ENCODE results near the gene ZNF488. TPM values are rescaled to one million over a fixed set of nuclear protein-coding genes. Genes with fewer than 3 reads are reported as not detected.

Gene ZNF488
- total and polyA plus RNA-seq, 8 donors: 0.43 to 15.1 (median 0.62) TPM; not detected in 2

DNA sequence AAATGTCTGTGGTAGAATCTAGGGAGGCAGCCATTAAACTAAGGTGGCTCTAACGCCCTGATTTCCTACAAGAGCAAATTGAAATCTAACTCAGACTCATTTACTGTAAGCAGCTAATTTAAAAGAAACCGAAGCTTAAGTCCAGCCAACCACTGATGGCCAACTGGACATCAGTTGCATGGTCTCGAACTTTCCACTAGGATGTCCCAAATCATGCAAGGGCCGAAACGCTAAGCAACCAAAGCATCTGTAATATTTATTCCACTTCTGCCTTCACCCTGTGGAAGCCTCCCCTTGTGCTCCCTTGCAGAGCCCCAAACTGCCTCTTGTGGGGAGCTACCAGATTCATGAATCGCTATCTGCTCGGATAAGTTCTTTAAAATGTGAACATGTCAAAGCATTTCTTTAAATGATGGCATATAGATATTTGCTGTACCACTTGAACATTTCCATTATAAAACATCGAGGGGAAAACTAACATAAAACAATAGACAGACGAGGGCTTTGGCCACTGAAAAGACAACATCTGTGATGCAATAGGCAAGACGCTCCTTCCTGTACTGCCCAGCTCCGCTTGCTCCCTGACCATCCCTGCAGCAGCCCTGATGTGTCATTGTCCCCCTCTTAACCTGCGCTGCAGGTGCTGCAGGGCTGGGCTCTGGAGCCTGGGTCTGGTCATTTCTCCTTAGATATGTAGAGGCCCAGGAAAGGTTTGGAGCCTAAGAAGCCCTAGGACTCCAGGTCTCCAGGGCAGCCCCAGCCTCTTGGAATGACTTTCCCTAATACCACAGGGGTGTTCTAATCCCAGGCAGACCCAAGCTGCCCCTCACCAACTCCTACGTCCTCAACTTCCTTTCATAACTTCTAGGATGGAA lies 38.9 kb downstream of the ZNF488 start:
- Histone ChIP-seq H3K36me3 (no peaks in the 10 kb centered on the region), H3K27ac (no peak overlapping the region), H3K27me3 (peaks cover 0 to 6% (median 0%) of the 10 kb centered on the region in 3 donors), H3K9me3 (no peaks in the 10 kb centered on the region), H3K4me1 (no peaks in the 10 kb centered on the region), H3K4me3 (no peak overlapping the region)
- intact Hi-C loops (cut with DNase I; ENCODE audit: low total_unique reads): no loop called here
- TF ChIP-seq EP300 (IDR thresholded peaks at IDR 0.05): no peak
- TF ChIP-seq POLR2A (IDR thresholded peaks at IDR 0.05): no peak
- TF ChIP-seq, protein P1, sequence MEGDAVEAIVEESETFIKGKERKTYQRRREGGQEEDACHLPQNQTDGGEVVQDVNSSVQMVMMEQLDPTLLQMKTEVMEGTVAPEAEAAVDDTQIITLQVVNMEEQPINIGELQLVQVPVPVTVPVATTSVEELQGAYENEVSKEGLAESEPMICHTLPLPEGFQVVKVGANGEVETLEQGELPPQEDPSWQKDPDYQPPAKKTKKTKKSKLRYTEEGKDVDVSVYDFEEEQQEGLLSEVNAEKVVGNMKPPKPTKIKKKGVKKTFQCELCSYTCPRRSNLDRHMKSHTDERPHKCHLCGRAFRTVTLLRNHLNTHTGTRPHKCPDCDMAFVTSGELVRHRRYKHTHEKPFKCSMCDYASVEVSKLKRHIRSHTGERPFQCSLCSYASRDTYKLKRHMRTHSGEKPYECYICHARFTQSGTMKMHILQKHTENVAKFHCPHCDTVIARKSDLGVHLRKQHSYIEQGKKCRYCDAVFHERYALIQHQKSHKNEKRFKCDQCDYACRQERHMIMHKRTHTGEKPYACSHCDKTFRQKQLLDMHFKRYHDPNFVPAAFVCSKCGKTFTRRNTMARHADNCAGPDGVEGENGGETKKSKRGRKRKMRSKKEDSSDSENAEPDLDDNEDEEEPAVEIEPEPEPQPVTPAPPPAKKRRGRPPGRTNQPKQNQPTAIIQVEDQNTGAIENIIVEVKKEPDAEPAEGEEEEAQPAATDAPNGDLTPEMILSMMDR (IDR thresholded peaks at IDR 0.05): no peak
- no peak for TF ChIP-seq POLR2AphosphoS5 (IDR thresholded peaks at IDR 0.05)
- WGBS, 5 donors: 84 to 91% (median 85%) methylated on average over 13 of the region's 13 CpGs
- DNase-seq: no peak

DNA sequence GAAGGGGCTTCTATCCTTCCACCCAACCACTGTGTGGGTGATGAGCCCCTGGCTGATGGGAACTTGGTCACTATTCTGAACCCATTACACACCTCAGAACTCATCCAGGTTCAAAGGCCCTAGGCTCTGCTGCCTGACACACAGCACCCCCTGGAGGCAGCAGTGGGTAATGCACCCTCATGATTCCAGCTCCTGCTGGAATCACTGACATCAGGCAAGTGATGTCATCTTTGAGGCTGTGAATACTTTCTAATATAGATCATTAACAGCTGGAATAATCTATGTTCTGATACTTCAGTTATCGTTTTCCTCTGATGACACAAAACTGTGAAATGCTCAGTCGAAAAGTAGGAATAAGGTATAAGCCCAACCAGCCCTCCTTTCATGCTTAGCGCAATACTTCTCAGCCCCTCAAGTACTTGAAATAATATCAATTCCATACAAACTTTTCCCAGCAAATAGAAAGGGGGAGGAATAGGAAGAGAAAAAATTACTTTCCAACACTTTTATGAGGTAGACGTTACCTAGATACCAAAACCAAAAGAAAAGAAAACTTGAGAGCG lies 43.4 kb downstream of the ZNF488 start:
- TF ChIP-seq EP300 (IDR thresholded peaks at IDR 0.05): no peak
- TF ChIP-seq POLR2AphosphoS5 (IDR thresholded peaks at IDR 0.05): no peak
- TF ChIP-seq, protein P1 (IDR thresholded peaks at IDR 0.05): peak in 5 of 7 experiments; percentile 28 to 93 (median 83)
- H3K4me1 ChIP-seq: peaks cover 0 to 8% (median 0%) of the 10 kb centered on the region in 4 donors
- no peaks in the 10 kb centered on the region for H3K36me3 ChIP-seq
- WGBS, 5 donors: 66 to 74% (median 66%) methylated on average over 5 of the region's 5 CpGs
- H3K9me3 ChIP-seq: no peaks in the 10 kb centered on the region
- no peak overlapping the region for H3K27ac ChIP-seq
- H3K4me3 ChIP-seq: no peak overlapping the region
- DNase-seq: peak; percentile 68 to 84
- intact Hi-C loops (cut with DNase I; ENCODE audit: low total_unique reads): no loop called here
- H3K27me3 ChIP-seq: peaks cover 0 to 13% (median 0%) of the 10 kb centered on the region in 3 donors

DNA sequence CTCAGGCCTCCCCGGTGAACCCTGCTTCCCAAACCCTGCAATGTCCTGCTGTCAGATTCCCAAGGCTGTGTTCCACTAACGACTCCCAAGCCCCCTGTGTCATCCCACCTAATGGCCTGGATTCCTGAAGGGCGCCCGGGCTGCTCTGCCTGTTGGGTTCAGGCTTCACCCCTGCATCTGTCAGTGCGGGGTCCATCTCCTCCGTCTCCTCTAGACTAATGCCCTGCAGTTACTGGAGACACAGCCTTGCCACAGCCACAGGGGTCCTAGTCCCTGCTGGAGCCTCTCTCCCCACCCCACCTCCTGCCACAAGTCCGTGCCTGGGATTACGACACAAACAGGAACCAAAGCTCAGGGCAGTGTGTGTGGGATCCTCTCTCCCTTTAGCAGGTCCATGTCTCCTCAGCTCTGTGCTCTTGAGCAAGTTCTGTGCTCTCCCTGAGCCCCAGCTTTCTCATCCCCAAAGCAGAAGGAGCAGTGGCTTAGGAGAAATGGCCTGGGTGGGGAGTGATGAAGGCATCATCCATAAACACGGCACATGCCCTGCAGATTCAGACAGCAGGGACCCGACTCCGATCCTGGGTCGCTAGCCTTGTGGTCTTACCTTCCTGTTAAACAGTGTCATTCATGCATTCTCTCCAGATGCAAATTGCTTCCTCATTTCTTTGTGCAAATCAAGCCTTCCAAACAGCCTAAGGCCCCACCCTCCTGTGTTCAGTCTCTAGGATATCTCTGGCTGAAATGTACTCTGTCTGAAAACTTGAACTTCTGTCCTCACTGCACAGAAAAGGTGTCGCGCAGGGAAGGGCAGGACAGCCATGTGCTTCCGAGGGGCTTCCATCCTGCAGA lies 44.1 kb downstream of the ZNF488 start:
- no peak overlapping the region for H3K27ac ChIP-seq
- no peak for TF ChIP-seq EP300 (IDR thresholded peaks at IDR 0.05)
- no peak for TF ChIP-seq POLR2AphosphoS5 (IDR thresholded peaks at IDR 0.05)
- TF ChIP-seq POLR2A (IDR thresholded peaks at IDR 0.05): no peak
- TF ChIP-seq, protein P1 (IDR thresholded peaks at IDR 0.05): no peak
- H3K4me3 ChIP-seq: no peak overlapping the region
- intact Hi-C loops (cut with DNase I; ENCODE audit: low total_unique reads): no loop called here
- H3K9me3 ChIP-seq: no peaks in the 10 kb centered on the region
- WGBS, 5 donors: 69 to 84% (median 72%) methylated on average over 13 to 15 of the region's 15 CpGs
- peaks cover 0 to 13% (median 0%) of the 10 kb centered on the region in 3 donors for H3K27me3 ChIP-seq
- H3K36me3 ChIP-seq: no peaks in the 10 kb centered on the region
- peaks cover 0 to 8% (median 0%) of the 10 kb centered on the region in 4 donors for H3K4me1 ChIP-seq
- peak in 1 of 2 donors; percentile 8 for DNase-seq

DNA sequence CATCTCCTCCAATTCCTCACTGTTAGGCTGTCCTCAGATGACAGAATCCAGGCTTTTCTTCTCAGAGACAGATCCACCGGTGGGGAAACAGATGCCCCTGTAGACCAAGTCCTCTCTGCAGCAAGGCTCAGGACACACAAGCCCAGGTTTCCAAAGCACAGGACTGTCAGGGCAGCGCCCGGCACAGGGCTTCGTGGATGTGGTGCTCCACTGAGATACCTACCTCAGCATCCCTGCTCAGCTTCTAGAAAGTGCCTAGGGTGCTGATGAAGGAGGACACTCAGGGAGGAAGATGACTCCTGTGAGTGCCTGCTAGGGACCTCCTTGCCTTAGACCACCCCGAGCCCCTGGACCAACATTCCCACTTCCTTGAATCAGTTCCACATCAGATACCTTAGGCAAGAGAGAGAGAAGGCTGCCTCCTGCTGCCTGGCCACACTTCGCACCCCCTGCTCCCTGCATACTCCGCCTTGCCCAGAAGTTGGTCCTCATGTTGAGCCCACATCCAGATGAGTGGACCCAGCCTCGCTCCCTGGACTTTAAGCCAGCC lies 44.8 kb downstream of the ZNF488 start:
- intact Hi-C loops (cut with DNase I; ENCODE audit: low total_unique reads): no loop called here
- peaks cover 0 to 20% (median 0%) of the 10 kb centered on the region in 3 donors for H3K27me3 ChIP-seq
- H3K4me3 ChIP-seq: no peak overlapping the region
- 77 to 92% (median 84%) methylated on average over 6 to 8 of the region's 8 CpGs for WGBS, 5 donors
- DNase-seq: peak in 1 of 2 donors; percentile 23
- no peak for TF ChIP-seq POLR2A (IDR thresholded peaks at IDR 0.05)
- TF ChIP-seq POLR2AphosphoS5 (IDR thresholded peaks at IDR 0.05): no peak
- TF ChIP-seq, protein P1 (IDR thresholded peaks at IDR 0.05): no peak
- TF ChIP-seq EP300 (IDR thresholded peaks at IDR 0.05): no peak
- H3K36me3 ChIP-seq: no peaks in the 10 kb centered on the region
- peaks cover 0 to 8% (median 0%) of the 10 kb centered on the region in 4 donors for H3K4me1 ChIP-seq
- H3K27ac ChIP-seq: no peak overlapping the region
- H3K9me3 ChIP-seq: no peaks in the 10 kb centered on the region
